ENCODE data around the gene FAM180B. TPM values are rescaled to one million over a fixed set of nuclear protein-coding genes. Genes with fewer than 3 reads are reported as not detected.

The FAM180B gene
- total RNA-seq, 1 experiment from 2014 or later, result 0.28 TPM

DNA sequence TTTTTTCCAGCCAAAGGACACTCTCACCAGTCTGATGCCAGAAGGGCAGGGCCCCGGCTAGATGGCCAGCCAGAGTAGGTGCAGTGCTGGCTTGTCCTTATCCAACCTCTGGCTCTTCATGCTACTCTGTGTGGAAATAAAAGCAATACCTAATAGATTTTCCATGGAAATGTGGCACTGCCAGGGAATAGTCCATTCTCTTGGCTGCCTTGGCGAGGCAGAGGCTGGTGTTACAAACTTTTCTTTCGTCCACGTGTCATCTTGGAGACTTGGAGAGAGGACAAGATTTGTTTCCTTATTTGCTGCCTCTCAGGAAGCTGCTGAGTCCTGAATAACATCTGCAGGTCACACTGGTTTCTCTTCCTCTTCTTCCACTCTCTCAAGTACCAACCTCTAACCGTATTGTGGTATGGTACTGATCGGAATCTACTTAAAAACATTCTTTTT is 24.9 kb downstream of the FAM180B start (continued):
- TF ChIP-seq, protein P1, sequence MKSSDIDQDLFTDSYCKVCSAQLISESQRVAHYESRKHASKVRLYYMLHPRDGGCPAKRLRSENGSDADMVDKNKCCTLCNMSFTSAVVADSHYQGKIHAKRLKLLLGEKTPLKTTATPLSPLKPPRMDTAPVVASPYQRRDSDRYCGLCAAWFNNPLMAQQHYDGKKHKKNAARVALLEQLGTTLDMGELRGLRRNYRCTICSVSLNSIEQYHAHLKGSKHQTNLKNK (CRISPR knock-in tag; IDR thresholded peaks at IDR 0.05), result no peak
- TF ChIP-seq ATF1 (CRISPR knock-in tag; IDR thresholded peaks at IDR 0.05) (no peak), MXD4 (CRISPR knock-in tag; IDR thresholded peaks at IDR 0.05; ENCODE audit: borderline replicate concordance) (no peak)

DNA sequence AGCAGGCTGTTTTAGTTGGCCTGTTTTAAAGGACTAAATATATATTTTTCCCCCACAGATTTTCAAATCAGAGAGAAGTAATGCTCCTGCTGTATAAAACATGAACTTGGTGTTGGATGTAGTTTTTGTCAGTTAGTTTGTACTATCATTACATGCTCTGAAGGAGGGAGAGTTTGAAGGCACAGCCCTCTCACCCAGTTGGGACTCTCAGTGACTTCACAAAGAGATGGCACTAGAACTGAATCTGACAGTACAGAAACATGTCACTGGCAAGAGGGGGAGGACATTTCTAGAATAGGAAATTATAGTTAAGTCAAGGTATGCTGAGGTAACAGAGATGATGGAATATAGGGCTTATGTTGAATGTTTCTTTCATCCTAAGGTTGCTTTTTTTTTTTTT is 28.8 kb downstream of the FAM180B start:
- ATAC-seq (no peak), DNase-seq (ENCODE audit: low spot score) (no peak)
- TF ChIP-seq ZNF232 (CRISPR knock-in tag; IDR thresholded peaks at IDR 0.05) (no peak), CREB1 (CRISPR knock-in tag; IDR thresholded peaks at IDR 0.05) (no peak), SOX15 (CRISPR knock-in tag; IDR thresholded peaks at IDR 0.05) (no peak), TEAD1 (CRISPR knock-in tag; IDR thresholded peaks at IDR 0.05) (no peak), JAZF1 (CRISPR knock-in tag; IDR thresholded peaks at IDR 0.05) (no peak), MYBL2 (CRISPR knock-in tag; IDR thresholded peaks at IDR 0.05) (no peak), KAT7 (CRISPR knock-in tag; IDR thresholded peaks at IDR 0.05; ENCODE audit: borderline replicate concordance) (no peak), JUN (CRISPR knock-in tag; IDR thresholded peaks at IDR 0.05) (no peak)
- TF ChIP-seq, protein P2, sequence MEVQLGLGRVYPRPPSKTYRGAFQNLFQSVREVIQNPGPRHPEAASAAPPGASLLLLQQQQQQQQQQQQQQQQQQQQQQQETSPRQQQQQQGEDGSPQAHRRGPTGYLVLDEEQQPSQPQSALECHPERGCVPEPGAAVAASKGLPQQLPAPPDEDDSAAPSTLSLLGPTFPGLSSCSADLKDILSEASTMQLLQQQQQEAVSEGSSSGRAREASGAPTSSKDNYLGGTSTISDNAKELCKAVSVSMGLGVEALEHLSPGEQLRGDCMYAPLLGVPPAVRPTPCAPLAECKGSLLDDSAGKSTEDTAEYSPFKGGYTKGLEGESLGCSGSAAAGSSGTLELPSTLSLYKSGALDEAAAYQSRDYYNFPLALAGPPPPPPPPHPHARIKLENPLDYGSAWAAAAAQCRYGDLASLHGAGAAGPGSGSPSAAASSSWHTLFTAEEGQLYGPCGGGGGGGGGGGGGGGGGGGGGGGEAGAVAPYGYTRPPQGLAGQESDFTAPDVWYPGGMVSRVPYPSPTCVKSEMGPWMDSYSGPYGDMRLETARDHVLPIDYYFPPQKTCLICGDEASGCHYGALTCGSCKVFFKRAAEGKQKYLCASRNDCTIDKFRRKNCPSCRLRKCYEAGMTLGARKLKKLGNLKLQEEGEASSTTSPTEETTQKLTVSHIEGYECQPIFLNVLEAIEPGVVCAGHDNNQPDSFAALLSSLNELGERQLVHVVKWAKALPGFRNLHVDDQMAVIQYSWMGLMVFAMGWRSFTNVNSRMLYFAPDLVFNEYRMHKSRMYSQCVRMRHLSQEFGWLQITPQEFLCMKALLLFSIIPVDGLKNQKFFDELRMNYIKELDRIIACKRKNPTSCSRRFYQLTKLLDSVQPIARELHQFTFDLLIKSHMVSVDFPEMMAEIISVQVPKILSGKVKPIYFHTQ (CRISPR knock-in tag; IDR thresholded peaks at IDR 0.05), result no peak
- TF ChIP-seq, protein P3, sequence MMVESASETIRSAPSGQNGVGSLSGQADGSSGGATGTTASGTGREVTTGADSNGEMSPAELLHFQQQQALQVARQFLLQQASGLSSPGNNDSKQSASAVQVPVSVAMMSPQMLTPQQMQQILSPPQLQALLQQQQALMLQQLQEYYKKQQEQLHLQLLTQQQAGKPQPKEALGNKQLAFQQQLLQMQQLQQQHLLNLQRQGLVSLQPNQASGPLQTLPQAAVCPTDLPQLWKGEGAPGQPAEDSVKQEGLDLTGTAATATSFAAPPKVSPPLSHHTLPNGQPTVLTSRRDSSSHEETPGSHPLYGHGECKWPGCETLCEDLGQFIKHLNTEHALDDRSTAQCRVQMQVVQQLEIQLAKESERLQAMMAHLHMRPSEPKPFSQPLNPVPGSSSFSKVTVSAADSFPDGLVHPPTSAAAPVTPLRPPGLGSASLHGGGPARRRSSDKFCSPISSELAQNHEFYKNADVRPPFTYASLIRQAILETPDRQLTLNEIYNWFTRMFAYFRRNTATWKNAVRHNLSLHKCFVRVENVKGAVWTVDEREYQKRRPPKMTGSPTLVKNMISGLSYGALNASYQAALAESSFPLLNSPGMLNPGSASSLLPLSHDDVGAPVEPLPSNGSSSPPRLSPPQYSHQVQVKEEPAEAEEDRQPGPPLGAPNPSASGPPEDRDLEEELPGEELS (CRISPR knock-in tag; IDR thresholded peaks at IDR 0.05), result no peak
- TF ChIP-seq, protein P4, sequence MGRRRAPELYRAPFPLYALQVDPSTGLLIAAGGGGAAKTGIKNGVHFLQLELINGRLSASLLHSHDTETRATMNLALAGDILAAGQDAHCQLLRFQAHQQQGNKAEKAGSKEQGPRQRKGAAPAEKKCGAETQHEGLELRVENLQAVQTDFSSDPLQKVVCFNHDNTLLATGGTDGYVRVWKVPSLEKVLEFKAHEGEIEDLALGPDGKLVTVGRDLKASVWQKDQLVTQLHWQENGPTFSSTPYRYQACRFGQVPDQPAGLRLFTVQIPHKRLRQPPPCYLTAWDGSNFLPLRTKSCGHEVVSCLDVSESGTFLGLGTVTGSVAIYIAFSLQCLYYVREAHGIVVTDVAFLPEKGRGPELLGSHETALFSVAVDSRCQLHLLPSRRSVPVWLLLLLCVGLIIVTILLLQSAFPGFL (CRISPR knock-in tag; IDR thresholded peaks at IDR 0.05; ENCODE audit: borderline replicate concordance), result no peak
- TF ChIP-seq, protein P5, sequence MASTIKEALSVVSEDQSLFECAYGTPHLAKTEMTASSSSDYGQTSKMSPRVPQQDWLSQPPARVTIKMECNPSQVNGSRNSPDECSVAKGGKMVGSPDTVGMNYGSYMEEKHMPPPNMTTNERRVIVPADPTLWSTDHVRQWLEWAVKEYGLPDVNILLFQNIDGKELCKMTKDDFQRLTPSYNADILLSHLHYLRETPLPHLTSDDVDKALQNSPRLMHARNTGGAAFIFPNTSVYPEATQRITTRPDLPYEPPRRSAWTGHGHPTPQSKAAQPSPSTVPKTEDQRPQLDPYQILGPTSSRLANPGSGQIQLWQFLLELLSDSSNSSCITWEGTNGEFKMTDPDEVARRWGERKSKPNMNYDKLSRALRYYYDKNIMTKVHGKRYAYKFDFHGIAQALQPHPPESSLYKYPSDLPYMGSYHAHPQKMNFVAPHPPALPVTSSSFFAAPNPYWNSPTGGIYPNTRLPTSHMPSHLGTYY (CRISPR knock-in tag; IDR thresholded peaks at IDR 0.05), result no peak
- TF ChIP-seq, protein P6, sequence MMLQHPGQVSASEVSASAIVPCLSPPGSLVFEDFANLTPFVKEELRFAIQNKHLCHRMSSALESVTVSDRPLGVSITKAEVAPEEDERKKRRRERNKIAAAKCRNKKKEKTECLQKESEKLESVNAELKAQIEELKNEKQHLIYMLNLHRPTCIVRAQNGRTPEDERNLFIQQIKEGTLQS (CRISPR knock-in tag; conservative IDR thresholded peaks at IDR 0.05), result no peak
- TF ChIP-seq, protein P7, sequence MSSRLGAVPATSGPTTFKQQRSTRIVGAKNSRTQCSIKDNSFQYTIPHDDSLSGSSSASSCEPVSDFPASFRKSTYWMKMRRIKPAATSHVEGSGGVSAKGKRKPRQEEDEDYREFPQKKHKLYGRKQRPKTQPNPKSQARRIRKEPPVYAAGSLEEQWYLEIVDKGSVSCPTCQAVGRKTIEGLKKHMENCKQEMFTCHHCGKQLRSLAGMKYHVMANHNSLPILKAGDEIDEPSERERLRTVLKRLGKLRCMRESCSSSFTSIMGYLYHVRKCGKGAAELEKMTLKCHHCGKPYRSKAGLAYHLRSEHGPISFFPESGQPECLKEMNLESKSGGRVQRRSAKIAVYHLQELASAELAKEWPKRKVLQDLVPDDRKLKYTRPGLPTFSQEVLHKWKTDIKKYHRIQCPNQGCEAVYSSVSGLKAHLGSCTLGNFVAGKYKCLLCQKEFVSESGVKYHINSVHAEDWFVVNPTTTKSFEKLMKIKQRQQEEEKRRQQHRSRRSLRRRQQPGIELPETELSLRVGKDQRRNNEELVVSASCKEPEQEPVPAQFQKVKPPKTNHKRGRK (CRISPR knock-in tag; IDR thresholded peaks at IDR 0.05; ENCODE audit: borderline replicate concordance), result no peak
- CTCF ChIA-PET, result interaction anchor here (0.7 kb wide), 1 partner anchor 47 kb away, joined by 3 read pairs; no protein-coding TSS in a partner anchor
- no peak overlapping the region for H3K4me3 Mint-ChIP-seq
- POLR2A ChIA-PET, result no interaction called here
- no peaks in the 10 kb centered on the region for H3K27me3 Mint-ChIP-seq (ENCODE audit: low read depth)
- peaks cover 8% of the 10 kb centered on the region for H3K36me3 Mint-ChIP-seq
- H3K4me1 Mint-ChIP-seq, result no peaks in the 10 kb centered on the region
- peak overlapping the region; percentile 84 for H3K27ac Mint-ChIP-seq
- no peaks in the 10 kb centered on the region for H3K9me3 Mint-ChIP-seq

Measured in WTC11 (cell line).